Occipital lobe (tissue), 2 donors: ENCODE data around the gene ANO3. TPM values are rescaled to one million over a fixed set of nuclear protein-coding genes. Genes with fewer than 3 reads are reported as not detected.
A peak's percentile ranks its signal among the peaks of the same experiment; 100 is the strongest.
"Not testable (repeated sequence)": the region's sequence is repeated elsewhere in the genome, so short reads cannot be mapped to it uniquely, and the experiment has no call there.

ENCODE experiments used
- DNase-seq: peaks from one replicate; lab custom pipeline; 2025; lab: John Stamatoyannopoulos, UW
- total RNA-seq: library from RNA; depleted of rRNA; stranded (reverse); fragments of >200 nt; gene quantifications from one replicate; pipeline ENCODE4 v1.2.3, GENCODE V29; 2014

ANO3 gene
- total RNA-seq = 6.7 TPM

DNA sequence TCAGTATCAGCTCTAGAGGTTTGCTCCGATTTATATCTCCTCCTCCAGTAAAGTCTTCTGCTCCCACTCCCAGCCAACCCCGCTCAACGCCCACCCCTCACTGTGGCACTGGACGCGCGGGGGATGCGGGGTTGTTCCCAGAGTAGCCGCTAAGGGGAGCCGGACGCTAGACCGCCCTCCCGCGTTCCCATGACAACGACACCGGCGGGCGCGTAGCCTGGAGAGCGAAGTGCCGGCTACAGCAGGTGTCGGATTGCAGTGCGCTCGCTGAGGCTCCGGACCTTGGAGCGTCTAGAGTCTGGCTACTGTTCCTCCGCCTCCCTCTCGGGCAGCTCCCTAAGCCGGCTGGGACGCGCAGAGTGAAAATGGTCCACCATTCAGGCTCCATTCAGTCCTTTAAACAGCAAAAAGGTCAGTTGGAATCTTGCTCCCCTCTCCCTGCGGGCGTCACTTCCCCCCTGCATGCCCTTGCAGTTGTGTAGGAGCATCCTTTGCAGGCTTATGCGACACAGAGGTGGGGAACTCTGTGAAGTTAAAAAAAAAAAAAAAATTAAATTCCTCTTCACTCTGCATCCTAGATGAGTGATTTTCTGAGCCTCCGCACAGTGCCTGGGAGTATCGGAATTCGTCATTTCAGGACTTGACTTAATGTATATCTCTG is at the start of gene ANO3:
Gene ANO3, plus strand, starts transcription at position 220 of the 661 bp plus-strand sequence. Its CDS starts 146 bp downstream, at position 366.
- DNase-seq = peak; percentile 38

- DNase-seq = no peak
These were observed 48.0 kb upstream of the ANO3 start for GRCh38 chr11:26283852-26284408.

- DNase-seq = no peak
These were observed 46.3 kb upstream of the ANO3 start for GRCh38 chr11:26285608-26286007.

DNA sequence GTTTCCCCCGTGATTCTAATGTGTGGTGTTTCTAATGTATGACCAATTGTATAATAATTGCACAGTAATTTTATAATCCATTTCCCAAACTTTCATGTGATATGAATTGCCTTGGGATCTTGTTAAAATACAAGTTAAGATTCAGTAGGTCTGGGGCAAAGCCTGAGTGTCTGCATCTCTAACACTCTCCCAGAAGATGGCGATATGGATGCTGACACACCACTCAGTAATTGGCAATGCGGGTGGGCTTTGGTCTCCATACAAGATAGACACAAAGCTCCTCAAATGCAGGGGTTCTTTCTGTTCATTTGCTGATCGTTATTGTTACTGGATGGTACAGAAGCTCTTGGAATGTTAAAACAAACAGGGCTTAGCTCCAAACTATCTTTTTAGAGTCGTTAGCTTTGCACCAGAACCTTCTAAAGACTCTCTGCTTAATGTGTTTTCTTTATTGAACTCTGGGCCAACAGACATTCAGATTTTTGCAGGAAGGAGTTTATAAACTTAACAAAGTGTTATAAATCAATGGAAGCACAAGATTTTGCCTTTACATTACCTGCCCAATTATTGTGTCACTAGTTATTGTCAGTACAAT is 45.4 kb upstream of the ANO3 start:
- no peak for DNase-seq

DNA sequence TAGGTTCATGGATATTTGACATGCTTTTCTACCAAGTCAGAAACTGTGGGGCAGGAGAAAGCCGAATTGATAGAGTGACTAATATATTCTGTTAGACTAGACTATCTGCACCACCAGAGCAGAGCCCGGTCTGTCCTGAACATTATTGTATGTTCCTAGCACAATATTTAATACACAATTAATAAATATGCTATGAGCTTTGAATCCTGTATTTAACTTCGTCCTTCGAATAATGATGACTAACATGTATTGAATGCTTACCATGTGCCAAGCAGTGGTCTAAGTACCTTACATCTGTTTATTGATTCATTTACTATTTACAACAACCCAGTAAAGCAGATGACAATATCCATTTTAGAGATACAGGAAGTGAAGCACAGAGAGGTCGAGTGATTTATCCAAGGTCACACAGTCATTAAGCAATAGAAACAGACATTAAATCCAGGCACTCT is 44.8 kb upstream of the ANO3 start:
- no peak for DNase-seq

DNA sequence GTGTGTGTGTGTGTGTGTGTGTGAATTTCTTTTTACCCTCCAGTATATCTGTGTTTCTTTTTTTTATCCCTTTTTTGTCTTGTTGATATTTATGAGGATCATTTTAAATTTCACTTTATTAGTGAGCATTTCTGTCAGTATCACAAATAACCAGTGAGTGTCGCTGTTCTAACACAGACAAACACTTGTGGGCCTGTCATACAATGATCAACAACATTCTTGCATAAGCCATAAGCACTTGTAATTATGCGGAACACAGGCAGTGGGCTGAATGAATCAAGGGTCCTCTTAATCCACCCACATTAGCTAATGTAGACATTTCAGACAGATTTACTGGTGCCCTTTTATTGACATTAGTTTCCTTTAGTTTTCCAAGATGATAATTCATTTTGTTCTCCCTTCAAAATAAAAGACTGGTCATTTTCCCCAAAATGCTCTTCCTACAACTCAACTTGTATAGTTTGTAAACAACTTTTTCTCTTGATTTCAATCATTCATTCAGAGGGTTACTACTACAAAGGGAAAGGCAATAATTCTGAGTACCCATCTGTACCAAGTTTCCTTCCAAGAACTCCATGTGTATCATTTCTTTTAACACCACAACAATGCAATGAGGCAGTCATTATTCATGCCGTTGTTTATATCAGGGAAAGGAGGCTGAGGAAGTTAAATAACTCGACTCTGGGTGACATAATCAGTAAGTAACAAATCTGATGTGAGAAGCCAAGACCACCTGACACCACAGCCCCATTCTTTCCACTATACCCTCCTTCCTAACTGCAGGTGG is 34.5 kb upstream of the ANO3 start:
- no peak for DNase-seq

DNA sequence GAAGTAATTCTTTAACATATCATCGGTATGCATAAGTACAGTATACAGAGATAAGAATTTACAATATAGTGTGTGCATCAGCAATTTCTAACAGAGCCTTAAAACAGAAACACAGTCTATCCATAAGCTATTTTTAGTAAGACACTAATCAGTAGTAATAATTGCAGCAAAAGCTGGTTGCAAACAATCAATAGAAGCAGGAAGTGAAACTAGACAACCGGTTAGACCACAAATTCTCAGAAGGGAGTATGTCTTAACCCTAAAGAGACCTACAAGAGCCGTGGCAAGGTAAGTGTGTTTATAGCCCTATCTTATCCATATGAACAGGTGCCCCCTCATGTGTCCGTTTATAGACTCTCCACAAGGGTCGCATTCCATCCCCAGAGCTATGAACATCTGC is 15.6 kb upstream of the ANO3 start:
- not testable (repeated sequence) for DNase-seq

DNA sequence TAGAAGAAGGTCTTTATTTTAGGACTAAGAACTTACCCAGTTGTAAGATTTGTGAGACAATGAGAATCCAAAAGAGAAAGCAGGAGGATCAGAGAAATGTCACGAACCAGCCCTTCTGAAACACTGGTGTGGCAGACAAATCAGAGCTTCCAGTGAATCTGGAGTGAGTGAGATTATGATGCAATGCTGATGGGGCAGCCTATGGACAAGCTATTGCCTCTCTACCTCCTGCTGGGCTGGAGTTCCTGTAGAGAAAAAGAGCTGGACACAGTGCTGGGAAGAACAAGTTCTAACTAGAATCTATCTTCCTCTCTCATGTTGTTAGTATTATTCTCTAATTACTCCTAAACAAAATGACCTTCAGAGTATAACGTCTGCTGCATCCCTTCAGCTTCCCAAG is 12.0 kb upstream of the ANO3 start:
- no peak for DNase-seq

GRCh38 chr11:26321516-26321915 is 10.4 kb upstream of the ANO3 start:
- DNase-seq = no peak

DNA sequence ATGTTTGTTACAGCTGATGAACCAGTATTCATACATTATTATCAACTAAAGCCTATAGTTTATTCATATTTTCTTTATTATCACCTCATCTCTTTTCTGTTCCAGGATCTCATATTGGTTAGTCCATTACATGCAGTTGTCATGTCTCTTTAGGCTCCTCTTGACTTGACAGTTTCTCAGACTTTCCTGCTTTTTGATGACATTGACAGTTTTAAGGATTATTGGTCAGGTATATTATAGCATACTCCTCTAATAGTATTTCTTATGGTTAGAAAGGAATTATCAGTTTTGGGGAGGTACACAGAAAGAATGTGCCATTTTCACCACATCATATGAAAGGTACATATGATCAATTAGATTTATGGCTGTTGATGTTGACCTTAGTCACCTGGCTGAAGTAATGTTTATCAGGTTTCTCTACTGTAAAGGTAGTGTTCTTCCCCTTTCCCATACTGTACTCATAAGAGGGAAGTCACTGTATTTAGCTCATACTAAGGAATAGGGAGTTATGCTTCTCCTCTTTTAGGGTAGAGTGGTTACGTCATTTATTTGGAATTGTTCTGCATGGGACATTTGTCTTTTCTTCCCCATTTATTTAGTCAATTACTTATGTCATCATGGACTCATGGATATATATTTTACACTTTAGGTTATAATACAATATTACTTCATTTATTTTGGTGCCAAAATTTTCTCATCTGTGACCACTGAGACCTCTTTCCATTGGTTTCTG is 9.4 kb upstream of the ANO3 start:
- no peak for DNase-seq

DNA sequence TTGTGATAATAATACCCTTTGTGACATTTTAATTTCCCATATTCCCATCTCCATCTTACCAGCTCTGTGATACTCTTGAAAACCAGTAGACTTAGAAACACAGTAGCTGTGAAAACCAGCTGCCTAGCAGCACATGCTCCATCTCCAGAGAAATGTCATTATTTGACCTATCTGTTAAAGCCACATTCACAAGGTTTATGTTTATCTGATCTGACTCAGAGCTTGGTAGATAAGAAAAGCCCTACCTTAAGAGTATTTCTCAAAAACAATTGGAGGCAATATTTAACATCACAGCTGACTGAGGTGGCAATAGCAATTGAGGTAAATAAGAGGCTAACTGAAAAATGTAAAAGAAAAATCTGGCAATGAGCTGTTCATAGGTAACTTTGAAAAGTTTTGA is 8.1 kb upstream of the ANO3 start:
- no peak for DNase-seq

DNA sequence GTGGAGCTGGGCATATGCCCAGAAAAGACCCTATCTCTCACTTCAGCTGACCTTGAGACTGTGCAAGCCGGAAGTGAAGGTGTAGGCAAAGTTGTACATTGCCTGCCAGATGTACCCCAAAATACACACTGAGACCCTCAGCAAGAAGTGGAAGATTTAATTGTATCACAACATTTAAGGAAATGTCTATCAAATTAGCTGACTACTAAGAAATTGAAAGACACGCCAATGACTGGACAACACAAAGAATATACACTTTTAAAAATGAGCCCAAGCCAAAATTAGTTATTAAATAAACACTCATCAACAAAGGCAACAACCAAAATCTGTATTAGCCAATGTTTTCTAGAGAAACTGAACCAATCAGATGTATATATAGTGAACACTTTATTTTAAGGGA is 7.7 kb upstream of the ANO3 start:
- no peak for DNase-seq

GRCh38 chr11:26326793-26327400 is 5.0 kb upstream of the ANO3 start:
- no peak for DNase-seq

GRCh38 chr11:26329206-26329605 is 2.7 kb upstream of the ANO3 start:
- no peak for DNase-seq

- no peak for DNase-seq
These were observed 1.7 kb upstream of the ANO3 start for GRCh38 chr11:26330262-26330661.

- no peak for DNase-seq
These were observed 614 bp downstream of the ANO3 start for GRCh38 chr11:26332572-26332915.

GRCh38 chr11:26333906-26334305 is 2.0 kb downstream of the ANO3 start:
- DNase-seq = no peak

- DNase-seq = no peak
These were observed 4.0 kb downstream of the ANO3 start for GRCh38 chr11:26335903-26336302.

DNA sequence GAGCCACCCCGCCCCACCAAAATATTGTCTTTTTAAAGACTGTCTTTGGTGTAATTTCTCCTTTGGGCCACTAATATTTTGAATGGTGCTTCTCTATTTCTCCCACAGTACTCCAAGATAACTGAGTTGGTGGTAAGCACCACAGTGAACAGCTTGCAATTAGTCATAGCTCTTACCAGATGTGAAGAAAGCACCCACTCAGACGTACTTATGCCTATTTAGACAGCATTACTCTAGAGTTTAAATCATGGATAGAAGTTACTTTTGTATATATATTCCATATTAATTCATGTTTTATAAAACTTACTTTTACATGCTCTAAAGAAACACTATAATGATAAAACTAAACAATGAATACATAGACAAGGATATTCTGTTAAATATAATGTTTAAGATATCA is 12.7 kb downstream of the ANO3 start:
- no peak for DNase-seq

DNA sequence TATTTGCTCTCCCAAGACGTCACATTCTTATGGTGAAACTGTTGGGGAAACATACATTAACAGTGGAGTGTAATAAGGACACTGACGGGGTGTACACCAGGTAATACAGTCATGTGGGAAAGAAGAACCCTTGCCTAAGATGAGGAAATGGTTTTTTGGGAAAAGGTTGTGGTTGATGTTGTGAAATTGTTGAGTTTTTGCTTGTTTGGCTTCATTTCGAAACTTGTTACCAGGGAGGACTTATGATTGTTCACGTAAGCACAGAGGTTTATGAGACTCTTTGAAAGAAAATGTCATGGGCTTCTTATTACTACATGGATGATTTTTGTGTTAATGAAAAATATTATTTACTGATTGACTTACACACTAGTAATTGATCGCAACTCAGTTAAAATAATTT is 16.8 kb downstream of the ANO3 start:
- no peak for DNase-seq

DNA sequence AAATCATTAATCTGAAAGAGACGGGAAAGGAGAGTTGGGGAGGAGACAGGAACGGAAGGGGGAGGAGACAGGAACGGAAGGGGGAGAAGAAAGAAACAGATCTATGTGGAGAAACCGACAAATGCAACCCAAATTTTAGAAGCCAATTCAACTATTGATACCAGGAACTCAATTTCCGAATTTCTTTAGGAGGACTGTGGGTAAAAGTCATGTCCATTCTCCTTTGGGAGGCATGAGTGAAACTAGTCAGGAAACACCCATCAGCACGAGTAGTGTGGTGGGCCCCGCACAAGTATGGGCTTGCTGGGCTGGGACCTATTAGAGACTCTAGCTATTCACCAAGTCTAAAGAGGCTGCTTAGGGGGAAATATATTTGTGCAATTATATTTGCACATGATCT is 18.1 kb downstream of the ANO3 start:
- no peak for DNase-seq
